Memory B cell (primary cell): ENCODE data around the gene ZSWIM9.
A peak's percentile ranks its signal among the peaks of the same experiment; 100 is the strongest.

Experiments
- ATAC-seq: fragments of 150-1000 bp; cut with Tn5 transposase; 2 replicates; pipeline ENCODE4 v1.10.0; 2021; ENCODE audit warnings: low read depth, mild to moderate bottlenecking, moderate library complexity
- DNase-seq, 2 donors: peaks; one replicate each; pipeline ENCODE4 v3.0.0; 2022; ENCODE audit warnings: low spot score in 2 of 2
- H3K27ac Mint-ChIP-seq: one replicate; pipeline ENCODE4 v1.8.0; 2022; ENCODE audit warnings: mild to moderate bottlenecking, moderate library complexity, mixed read lengths
- H3K27me3 Mint-ChIP-seq: one replicate; pipeline ENCODE4 v1.8.0; 2022; ENCODE audit warnings: mixed read lengths
- H3K36me3 Mint-ChIP-seq: one replicate; pipeline ENCODE4 v1.8.0; 2022; ENCODE audit warnings: mild to moderate bottlenecking, mixed read lengths
- H3K4me1 Mint-ChIP-seq: one replicate; pipeline ENCODE4 v1.8.0; 2022; ENCODE audit warnings: mixed read lengths
- H3K4me3 Mint-ChIP-seq: one replicate; pipeline ENCODE4 v1.8.0; 2022; ENCODE audit warnings: mild to moderate bottlenecking, moderate library complexity, mixed read lengths
- H3K9me3 Mint-ChIP-seq: one replicate; pipeline ENCODE4 v1.8.0; 2022; ENCODE audit warnings: mixed read lengths

The ZSWIM9 gene

DNA sequence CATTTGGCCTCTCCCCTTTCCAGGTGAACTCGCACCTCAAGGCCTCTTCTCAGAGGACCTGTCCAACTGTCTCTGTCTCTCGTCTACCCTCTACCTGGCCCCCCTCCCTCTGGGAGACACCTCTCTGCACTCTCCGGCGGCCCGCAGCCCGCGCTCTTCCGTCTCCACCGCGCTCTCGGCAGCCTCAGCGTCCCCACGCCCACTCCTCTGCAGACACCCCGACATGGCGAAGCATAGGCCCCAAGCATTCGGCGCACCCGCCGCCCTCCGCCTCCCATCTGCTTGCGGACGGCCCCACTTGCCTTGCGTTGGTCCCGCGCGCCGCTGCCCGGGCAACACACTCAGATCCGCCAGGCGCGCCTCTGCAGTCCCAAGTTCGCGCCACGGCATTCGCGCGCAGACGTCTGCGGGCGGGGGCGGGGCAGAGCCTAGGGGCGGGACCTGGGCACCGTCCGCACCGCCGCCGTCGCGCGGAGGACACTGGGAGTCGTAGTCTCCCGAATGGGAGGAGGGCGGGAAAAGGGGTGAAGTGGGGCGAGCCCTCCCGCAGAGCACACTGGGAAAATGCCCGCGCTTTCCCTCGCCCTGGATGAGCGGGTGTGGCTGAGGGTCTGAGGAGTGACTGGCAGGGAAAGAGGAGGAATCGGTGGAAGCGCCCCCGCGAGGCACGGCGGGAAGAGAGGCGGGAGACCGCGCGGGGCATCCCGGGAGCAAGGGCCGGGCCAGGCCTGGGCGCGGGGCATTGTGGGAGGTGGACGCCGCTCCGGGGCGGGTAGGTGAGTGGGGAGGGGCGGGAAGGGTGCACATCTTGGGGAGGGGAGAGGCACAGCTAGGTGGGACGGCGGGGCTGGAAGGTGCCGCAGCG, at the start of gene ZSWIM9, which contains the start of gene LIG1:
TSS of gene ZSWIM9 (plus strand) at position 742 of the 865 bp plus-strand sequence. CDS start 1,123 bp downstream, outside the sequence.
TSS of gene LIG1 (minus strand) at position 406 of the 865 bp plus-strand sequence. CDS start 4,778 bp downstream, outside the sequence.
- Mint-ChIP-seq H3K4me1 (peaks cover 26% of the 10 kb centered on the region), H3K27ac (peak within 1 kb of the TSS; percentile 93), H3K4me3 (peak within 1 kb of the TSS; percentile 98), H3K27me3 (no peaks in the 10 kb centered on the region), H3K36me3 (peaks cover 18% of the 10 kb centered on the region), H3K9me3 (no peaks in the 10 kb centered on the region)
- DNase-seq (peak; percentile 89 to 93), ATAC-seq (peak; percentile 87)

DNA sequence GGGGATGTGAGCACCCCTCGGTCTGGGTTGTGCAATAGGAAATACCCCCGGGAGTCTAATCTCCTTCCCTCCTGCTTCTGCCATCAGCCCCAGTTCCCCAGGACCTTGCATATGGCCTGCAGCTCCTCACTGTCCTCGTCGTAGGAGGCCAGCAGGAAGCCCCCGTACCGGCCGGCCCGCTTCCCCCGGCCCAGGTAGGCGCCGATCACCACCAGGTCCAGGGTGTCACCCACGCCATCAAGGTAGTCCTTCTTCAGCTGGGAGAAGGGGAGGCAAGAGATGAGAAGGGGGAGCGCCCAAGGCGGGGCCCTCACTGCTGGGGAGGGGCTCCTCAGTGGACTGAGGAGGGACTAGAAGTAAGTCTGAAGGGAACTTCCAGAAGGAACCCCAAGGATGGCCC, 49.4 kb upstream of the ZSWIM9 start:
- peak overlapping the region; percentile 17 for H3K27ac Mint-ChIP-seq
- no peaks in the 10 kb centered on the region for H3K27me3 Mint-ChIP-seq
- peaks cover 18% of the 10 kb centered on the region for H3K4me1 Mint-ChIP-seq
- no peak for ATAC-seq
- peaks cover 32% of the 10 kb centered on the region for H3K36me3 Mint-ChIP-seq
- no peak for DNase-seq
- H3K9me3 Mint-ChIP-seq = peaks cover 3% of the 10 kb centered on the region
- no peak overlapping the region for H3K4me3 Mint-ChIP-seq

DNA sequence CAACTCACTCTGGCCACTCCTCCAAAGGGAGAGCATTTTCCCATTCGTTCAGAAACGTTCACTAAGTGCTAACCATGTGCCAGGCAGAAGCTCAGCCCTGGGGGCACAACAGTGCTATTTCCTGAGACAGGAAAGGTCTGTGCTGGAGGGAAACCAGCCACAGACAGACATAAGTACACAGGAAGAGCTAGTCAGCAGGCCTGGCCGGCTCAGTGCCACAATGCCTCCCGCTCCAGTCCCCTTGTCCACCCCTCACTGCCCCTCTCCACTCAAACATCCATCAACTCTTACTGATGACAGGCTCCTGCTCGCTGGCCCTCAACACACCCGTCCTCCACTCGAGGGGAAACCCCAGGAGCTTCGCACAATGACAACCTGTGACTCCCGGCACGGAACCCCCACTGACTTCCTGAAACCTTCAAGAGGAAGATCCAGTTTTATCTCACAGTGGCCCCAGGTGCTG, 48.5 kb upstream of the ZSWIM9 start:
- DNase-seq = peak; percentile 19 to 20
- H3K36me3 Mint-ChIP-seq = peaks cover 34% of the 10 kb centered on the region
- peaks cover 3% of the 10 kb centered on the region for H3K9me3 Mint-ChIP-seq

DNA sequence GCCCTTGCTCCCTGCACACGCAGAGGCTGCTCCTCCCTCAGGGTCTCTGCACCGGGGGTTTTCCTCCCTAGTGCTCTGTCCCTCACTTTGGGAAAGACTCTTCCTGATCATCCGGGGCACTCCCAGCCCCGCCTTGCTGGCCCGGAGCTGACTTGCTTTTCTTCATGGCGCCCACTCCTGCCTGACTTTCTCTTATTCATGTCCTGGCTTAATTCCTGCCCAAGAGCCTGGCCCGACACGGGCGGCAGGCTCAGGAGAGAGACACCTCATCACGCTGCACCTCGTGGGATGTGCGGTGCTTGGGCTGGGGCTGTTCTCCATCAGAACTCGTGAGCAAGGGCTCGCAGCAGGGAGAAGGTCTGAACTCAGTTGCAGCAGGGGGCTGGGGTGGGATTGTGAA, 48.1 kb upstream of the ZSWIM9 start:
- H3K27ac Mint-ChIP-seq = peak overlapping the region; percentile 85
- peaks cover 37% of the 10 kb centered on the region for H3K36me3 Mint-ChIP-seq
- ATAC-seq = no peak

More for the DNA sequence above, 48.5 kb upstream of the ZSWIM9 start:
- Mint-ChIP-seq H3K4me1 (peaks cover 18% of the 10 kb centered on the region), H3K27ac (peak overlapping the region; percentile 85), H3K27me3 (no peaks in the 10 kb centered on the region), H3K4me3 (no peak overlapping the region)
- ATAC-seq = peak; percentile 90

DNA sequence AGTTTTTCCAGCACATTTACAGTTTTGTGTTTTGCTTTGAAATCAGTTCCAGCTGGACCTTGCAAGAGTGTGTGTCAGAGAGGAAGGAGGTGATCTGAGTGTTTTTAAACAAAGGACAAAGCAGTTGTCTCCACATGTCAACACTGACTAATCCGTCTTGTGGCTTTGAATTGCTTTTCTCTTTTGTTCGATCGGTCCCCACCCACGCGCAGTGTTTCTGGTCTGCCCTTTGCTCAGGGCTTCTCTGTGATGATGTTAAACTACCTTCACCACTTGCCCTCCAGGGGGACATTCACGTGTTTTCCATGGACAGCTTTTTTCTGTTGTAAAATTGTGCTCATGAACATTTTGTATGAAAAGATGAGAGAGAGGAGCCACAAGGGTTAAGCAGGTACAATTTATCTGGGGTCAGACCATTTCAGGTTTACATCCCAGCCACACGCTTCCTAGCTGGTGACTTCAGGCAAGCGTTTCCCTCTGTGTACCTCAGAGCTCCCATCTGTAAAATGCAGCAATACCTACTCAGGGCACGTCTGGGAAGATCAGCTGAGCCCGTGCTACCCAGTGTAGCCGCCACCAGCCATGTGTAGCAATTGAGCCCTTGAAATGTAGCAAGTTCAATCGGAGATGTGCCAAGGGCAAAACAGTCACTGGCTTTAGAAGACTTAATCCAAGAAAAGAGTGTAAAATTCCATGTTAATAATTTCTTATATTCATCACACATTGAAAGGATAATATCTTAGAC, 46.4 kb upstream of the ZSWIM9 start:
- ATAC-seq (no peak), DNase-seq (no peak)
- Mint-ChIP-seq H3K27ac (peak overlapping the region; percentile 55), H3K36me3 (peaks cover 42% of the 10 kb centered on the region), H3K27me3 (no peaks in the 10 kb centered on the region), H3K9me3 (peaks cover 6% of the 10 kb centered on the region), H3K4me3 (no peak overlapping the region), H3K4me1 (peaks cover 9% of the 10 kb centered on the region)

More for the DNA sequence above, 48.1 kb upstream of the ZSWIM9 start:
- no peaks in the 10 kb centered on the region for H3K27me3 Mint-ChIP-seq
- peaks cover 16% of the 10 kb centered on the region for H3K4me1 Mint-ChIP-seq
- peaks cover 3% of the 10 kb centered on the region for H3K9me3 Mint-ChIP-seq
- no peak for DNase-seq
- no peak overlapping the region for H3K4me3 Mint-ChIP-seq

DNA sequence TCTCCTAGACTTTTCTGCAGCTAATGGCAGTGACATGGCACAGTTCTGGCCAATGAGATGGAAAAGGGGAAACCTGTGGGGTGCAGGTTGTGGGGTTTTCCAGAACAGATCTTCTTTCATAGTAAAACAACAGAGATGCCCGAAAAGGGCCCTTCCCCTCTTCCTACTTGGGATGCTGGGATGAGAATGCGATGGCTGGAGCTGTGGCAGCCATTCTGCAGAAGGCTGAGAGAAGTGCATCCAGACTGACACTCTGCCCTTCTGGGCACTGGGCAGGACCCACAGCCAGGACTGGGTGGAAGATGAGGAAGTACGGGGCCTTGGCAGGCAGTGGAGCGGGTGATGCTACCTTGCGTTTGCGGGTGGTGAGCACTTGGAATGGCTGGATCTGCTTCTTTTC, 42.9 kb upstream of the ZSWIM9 start:
- Mint-ChIP-seq H3K9me3 (peaks cover 6% of the 10 kb centered on the region), H3K36me3 (peaks cover 46% of the 10 kb centered on the region), H3K4me1 (peaks cover 2% of the 10 kb centered on the region), H3K27me3 (no peaks in the 10 kb centered on the region), H3K27ac (no peak overlapping the region), H3K4me3 (no peak overlapping the region)
- no peak for ATAC-seq
- no peak for DNase-seq

DNA sequence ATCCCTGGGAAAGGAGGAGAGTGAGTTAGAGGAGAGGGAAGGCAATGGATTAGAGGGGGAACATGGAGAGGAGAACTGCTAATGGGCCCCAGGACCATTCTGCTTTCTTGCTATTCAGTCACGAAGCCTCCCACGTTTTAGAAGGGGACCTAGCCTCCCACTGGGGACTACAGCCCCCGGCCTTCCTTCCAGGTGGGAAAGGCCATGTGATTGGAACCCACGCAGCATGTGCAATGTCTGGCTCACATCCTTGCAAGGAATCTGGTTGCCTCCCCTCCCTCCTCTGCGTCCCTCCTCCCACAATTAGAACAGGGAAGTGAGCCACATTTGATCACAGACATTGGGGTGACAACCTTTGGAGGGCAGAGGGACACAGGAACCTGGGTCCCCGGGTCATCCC, 37.4 kb upstream of the ZSWIM9 start:
- Mint-ChIP-seq H3K9me3 (peaks cover 2% of the 10 kb centered on the region), H3K4me1 (peaks cover 2% of the 10 kb centered on the region), H3K36me3 (peaks cover 28% of the 10 kb centered on the region), H3K27ac (no peak overlapping the region), H3K4me3 (no peak overlapping the region), H3K27me3 (no peaks in the 10 kb centered on the region)
- DNase-seq = no peak
- no peak for ATAC-seq

DNA sequence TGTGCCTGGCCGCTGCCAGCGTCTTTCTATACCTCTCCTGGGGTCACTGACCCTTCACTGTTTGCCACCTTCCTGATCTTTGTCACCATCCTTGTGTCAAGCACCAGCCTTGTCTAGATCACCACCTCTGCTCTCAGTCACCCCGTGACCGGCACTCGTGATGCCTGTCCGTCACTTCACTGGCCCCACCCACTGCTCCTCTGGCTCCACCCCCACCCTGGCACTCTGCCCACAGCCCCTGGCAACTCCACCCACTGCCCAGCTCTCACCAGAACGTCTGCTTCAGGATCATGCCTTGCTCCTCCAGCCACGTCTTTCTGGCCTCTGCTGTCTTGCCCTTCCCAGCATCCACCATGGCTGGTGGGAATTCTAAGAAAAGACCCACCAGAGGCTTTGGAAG, 35.1 kb upstream of the ZSWIM9 start:
- Mint-ChIP-seq H3K4me1 (peaks cover 2% of the 10 kb centered on the region), H3K27ac (no peak overlapping the region), H3K9me3 (no peaks in the 10 kb centered on the region), H3K4me3 (no peak overlapping the region), H3K27me3 (no peaks in the 10 kb centered on the region), H3K36me3 (peaks cover 27% of the 10 kb centered on the region)
- ATAC-seq (no peak), DNase-seq (no peak)

DNA sequence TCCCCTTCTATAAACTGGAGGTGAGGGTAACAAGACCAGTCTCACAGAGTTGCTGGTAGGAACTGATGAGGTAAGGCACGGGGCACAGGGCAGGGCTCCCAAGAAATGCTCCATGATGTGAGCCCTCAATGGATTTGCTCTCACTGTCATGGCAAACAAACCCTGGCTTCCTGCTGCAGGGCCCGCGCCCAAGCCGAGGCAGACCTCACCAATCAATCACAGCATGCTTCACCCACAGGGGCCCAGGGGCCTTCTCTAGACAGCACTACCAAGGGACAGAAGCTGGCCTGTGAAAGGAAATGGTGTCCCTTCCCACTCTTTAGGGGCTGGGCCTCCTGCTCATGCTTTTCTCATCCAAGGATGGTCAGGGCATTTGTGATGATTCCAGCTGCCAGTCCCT, 33.9 kb upstream of the ZSWIM9 start:
- DNase-seq (no peak), ATAC-seq (no peak)
- Mint-ChIP-seq H3K27me3 (no peaks in the 10 kb centered on the region), H3K4me1 (peaks cover 2% of the 10 kb centered on the region), H3K4me3 (no peak overlapping the region), H3K27ac (no peak overlapping the region), H3K9me3 (no peaks in the 10 kb centered on the region), H3K36me3 (peaks cover 24% of the 10 kb centered on the region)

DNA sequence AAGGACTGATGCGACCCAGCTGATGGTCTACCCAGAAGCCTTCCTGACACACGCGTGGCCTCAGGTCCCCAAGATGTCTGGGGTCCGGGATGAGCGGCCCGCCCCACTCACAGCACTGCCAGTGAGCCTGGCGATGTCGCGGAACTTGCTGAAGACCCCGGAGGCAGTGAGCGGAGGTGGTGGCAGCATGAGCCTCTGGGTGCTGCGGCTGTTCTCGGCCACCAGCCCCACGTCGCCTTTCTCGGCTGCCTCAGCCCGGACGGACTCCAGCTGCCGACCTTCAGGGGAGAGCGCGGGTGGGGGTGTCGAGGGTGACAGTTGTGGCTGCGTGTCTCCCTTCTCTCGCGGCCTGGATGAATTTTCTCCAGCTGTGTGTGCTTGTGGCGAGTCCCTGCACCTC, 33.1 kb upstream of the ZSWIM9 start:
- no peak overlapping the region for H3K27ac Mint-ChIP-seq
- peaks cover 2% of the 10 kb centered on the region for H3K4me1 Mint-ChIP-seq
- H3K36me3 Mint-ChIP-seq = peaks cover 21% of the 10 kb centered on the region
- no peak for ATAC-seq
- no peak overlapping the region for H3K4me3 Mint-ChIP-seq
- H3K27me3 Mint-ChIP-seq = no peaks in the 10 kb centered on the region
- no peaks in the 10 kb centered on the region for H3K9me3 Mint-ChIP-seq
- DNase-seq = no peak

DNA sequence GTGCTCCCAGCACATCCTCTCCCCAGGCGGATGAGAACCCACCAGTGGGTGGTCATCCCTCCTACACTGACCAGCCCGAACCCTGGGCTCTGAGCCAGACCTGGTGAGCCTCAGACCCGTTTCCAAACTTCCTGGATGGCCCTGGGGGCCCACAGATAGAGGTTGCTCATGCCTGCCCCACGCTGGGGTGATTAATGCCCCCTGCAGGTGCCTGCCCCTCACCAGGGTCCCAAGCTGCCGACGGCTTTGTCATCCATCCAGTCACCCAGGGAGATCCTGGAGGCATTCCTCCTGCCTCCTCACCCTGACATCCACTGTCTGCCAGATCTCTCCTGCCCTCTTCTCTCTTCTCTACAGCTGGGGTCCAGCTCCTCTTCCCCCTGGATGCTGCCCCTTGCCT, 31.4 kb upstream of the ZSWIM9 start:
- no peak for DNase-seq
- no peak for ATAC-seq
- Mint-ChIP-seq H3K27ac (no peak overlapping the region), H3K36me3 (peaks cover 27% of the 10 kb centered on the region), H3K9me3 (no peaks in the 10 kb centered on the region), H3K4me1 (peaks cover 2% of the 10 kb centered on the region), H3K27me3 (no peaks in the 10 kb centered on the region), H3K4me3 (no peak overlapping the region)

DNA sequence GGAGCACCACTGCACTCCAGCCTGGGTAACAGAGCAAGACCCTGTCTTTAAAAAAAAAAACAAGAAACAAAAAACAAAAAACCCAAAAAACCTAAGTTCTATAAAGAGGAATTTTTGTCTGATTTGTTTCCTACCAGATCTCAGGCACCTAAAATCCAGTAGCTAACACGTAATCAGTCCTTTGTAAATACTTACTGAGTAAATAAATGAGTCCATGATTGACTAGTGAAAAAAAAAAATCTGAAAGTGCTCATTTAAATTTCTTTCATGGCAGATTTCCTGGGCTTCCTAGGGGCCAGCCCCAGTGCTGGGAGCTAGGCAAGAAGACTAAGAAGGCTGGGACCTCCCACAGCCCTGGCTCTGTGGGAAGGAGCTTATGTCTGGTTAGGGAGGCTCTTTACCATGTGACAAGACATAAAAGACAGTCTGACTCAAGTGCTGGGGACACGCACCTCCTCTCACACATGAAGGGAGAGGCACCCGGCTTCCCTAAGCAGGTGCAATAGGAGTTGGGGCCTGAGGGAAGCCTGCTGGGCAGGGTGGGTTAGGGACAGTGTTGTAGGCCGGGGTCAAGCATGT, 22.8 kb upstream of the ZSWIM9 start:
- Mint-ChIP-seq H3K27ac (no peak overlapping the region), H3K36me3 (peaks cover 27% of the 10 kb centered on the region), H3K4me3 (no peak overlapping the region), H3K9me3 (no peaks in the 10 kb centered on the region), H3K4me1 (no peaks in the 10 kb centered on the region), H3K27me3 (no peaks in the 10 kb centered on the region)
- DNase-seq = no peak
- no peak for ATAC-seq

DNA sequence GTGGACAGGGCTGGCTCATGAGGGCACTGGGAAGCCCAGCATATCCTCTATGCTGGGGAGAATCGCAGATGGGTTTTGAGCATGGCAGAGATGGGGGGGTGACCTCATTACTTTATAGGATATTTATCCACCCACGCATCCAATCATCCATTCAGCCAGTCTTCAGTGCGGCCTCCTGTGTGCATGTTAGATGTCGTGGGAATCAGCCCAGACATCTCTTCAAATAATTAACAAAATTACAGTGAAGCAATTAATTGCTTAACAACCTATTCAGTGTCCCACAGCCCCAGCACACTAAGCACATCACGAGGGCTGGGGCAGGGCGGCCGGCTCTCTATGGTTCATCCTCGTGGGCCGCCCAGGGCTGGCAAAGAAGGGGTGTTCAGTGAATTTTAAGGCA, 21.9 kb upstream of the ZSWIM9 start:
- ATAC-seq (no peak), DNase-seq (no peak)
- Mint-ChIP-seq H3K27ac (no peak overlapping the region), H3K4me1 (no peaks in the 10 kb centered on the region), H3K9me3 (no peaks in the 10 kb centered on the region), H3K4me3 (no peak overlapping the region), H3K27me3 (no peaks in the 10 kb centered on the region), H3K36me3 (peaks cover 26% of the 10 kb centered on the region)

DNA sequence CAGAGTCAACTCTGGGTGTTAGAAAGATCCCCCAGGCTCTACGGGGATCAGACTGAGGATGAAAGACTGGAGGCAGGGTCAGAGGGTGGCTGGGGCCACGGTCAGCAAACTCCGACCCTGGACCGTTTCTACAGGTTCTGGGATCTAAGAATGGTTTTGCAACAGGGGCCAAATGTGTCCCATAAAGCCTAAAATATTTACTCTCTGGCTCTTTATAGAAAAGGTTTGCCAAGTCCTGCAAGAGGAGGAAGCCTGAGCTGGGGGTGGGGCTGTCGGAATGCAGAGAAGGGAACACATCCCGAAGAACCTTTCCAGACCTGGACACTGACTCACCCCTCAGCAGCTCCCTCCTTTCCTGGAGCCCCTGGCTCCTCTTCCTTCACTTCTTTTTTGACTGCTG, 21.1 kb upstream of the ZSWIM9 start:
- H3K36me3 Mint-ChIP-seq = peaks cover 23% of the 10 kb centered on the region
- no peak overlapping the region for H3K4me3 Mint-ChIP-seq
- H3K4me1 Mint-ChIP-seq = peaks cover 2% of the 10 kb centered on the region
- no peak for ATAC-seq
- no peak for DNase-seq
- no peaks in the 10 kb centered on the region for H3K9me3 Mint-ChIP-seq
- H3K27me3 Mint-ChIP-seq = no peaks in the 10 kb centered on the region
- H3K27ac Mint-ChIP-seq = no peak overlapping the region
